ENCODE data around the gene APOL1. TPM values are rescaled to one million over a fixed set of nuclear protein-coding genes. Genes with fewer than 3 reads are reported as not detected.

Gene APOL1
- polyA plus RNA-seq, 1 experiment: 1.9 TPM

- Histone ChIP-seq H3K4me3 (ENCODE audit: low read depth, low read length) (no peak overlapping the region), H3K36me3 (ENCODE audit: control insufficient read depth, insufficient read depth, low read length) (peaks cover 83% of the 10 kb centered on the region), H3K27me3 (ENCODE audit: control insufficient read depth, insufficient read depth, low read length) (no peaks in the 10 kb centered on the region)
- TF ChIP-seq, protein P1, sequence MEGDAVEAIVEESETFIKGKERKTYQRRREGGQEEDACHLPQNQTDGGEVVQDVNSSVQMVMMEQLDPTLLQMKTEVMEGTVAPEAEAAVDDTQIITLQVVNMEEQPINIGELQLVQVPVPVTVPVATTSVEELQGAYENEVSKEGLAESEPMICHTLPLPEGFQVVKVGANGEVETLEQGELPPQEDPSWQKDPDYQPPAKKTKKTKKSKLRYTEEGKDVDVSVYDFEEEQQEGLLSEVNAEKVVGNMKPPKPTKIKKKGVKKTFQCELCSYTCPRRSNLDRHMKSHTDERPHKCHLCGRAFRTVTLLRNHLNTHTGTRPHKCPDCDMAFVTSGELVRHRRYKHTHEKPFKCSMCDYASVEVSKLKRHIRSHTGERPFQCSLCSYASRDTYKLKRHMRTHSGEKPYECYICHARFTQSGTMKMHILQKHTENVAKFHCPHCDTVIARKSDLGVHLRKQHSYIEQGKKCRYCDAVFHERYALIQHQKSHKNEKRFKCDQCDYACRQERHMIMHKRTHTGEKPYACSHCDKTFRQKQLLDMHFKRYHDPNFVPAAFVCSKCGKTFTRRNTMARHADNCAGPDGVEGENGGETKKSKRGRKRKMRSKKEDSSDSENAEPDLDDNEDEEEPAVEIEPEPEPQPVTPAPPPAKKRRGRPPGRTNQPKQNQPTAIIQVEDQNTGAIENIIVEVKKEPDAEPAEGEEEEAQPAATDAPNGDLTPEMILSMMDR (IDR thresholded peaks at IDR 0.05; ENCODE audit: insufficient read depth, low read depth, low read length): no peak
- ChIA-PET CTCF (interaction anchor here (0.5 to 4.0 kb wide), 33 partner anchors 8 to 887 kb away, joined by 3 to 44 read pairs (median 5); partner anchors contain the start of genes C1QTNF6, MYH9 and TXN2), POLR2A (no interaction called here)
- DNase-seq (ENCODE audit: low read depth): no peak
These were observed 47.7 kb downstream of the APOL1 start for GRCh38 chr22:36300396-36301212.

DNA sequence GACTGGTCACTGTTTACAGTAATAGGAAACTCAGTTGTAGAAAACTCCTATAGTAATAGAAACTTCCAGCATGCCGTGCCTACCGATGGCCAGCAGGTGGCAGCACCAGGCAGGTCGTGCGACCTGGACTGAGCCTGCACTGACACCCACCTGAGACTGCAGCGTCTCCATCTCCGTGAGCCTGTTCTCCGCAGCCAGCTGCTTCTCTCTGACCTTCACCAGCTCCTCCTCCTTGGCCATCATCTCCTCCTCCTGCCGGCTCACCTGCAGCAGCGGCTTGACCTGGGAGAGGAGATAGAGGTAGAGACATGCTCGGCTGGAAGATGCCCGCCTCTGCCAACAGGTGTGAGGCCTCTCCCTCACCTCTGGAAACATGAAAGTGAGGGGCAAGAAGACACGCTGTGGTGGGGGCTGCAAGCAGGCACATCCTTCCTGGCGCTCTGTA is 48.5 kb downstream of the APOL1 start:
- Histone ChIP-seq H3K4me3 (ENCODE audit: low read depth, low read length) (no peak overlapping the region), H3K27me3 (ENCODE audit: control insufficient read depth, insufficient read depth, low read length) (no peaks in the 10 kb centered on the region), H3K36me3 (ENCODE audit: control insufficient read depth, insufficient read depth, low read length) (peaks cover 87% of the 10 kb centered on the region)
- no peak for DNase-seq (ENCODE audit: low read depth)
- TF ChIP-seq, protein P1 (IDR thresholded peaks at IDR 0.05; ENCODE audit: insufficient read depth, low read depth, low read length): peak; percentile 90
- POLR2A ChIA-PET: no interaction called here
- CTCF ChIA-PET: interaction anchor here (0.6 to 4.0 kb wide), 28 partner anchors 8 to 188 kb away, joined by 3 to 44 read pairs (median 5); partner anchors contain the start of gene MYH9

GRCh38 chr22:36301851-36302250 is 48.9 kb downstream of the APOL1 start:
- Histone ChIP-seq H3K27me3 (ENCODE audit: control insufficient read depth, insufficient read depth, low read length) (no peaks in the 10 kb centered on the region), H3K4me3 (ENCODE audit: low read depth, low read length) (no peak overlapping the region), H3K36me3 (ENCODE audit: control insufficient read depth, insufficient read depth, low read length) (peaks cover 88% of the 10 kb centered on the region)
- ChIA-PET POLR2A (no interaction called here), CTCF (interaction anchor here (0.7 to 4.0 kb wide), 25 partner anchors 9 to 185 kb away, joined by 3 to 44 read pairs (median 5); partner anchors contain the start of gene MYH9)
- peak; percentile 24 for DNase-seq (ENCODE audit: low read depth)
- TF ChIP-seq, protein P1 (IDR thresholded peaks at IDR 0.05; ENCODE audit: insufficient read depth, low read depth, low read length): no peak

GRCh38 chr22:36302439-36303114 is 49.6 kb downstream of the APOL1 start:
- Histone ChIP-seq H3K4me3 (ENCODE audit: low read depth, low read length) (no peak overlapping the region), H3K36me3 (ENCODE audit: control insufficient read depth, insufficient read depth, low read length) (peaks cover 85% of the 10 kb centered on the region), H3K27me3 (ENCODE audit: control insufficient read depth, insufficient read depth, low read length) (no peaks in the 10 kb centered on the region)
- DNase-seq (ENCODE audit: low read depth): no peak
- ChIA-PET CTCF (interaction anchor here (0.7 to 4.0 kb wide), 19 partner anchors 10 to 184 kb away, joined by 3 to 44 read pairs (median 8); no protein-coding TSS in a partner anchor), POLR2A (no interaction called here)
- TF ChIP-seq, protein P1 (IDR thresholded peaks at IDR 0.05; ENCODE audit: insufficient read depth, low read depth, low read length): no peak

DNA sequence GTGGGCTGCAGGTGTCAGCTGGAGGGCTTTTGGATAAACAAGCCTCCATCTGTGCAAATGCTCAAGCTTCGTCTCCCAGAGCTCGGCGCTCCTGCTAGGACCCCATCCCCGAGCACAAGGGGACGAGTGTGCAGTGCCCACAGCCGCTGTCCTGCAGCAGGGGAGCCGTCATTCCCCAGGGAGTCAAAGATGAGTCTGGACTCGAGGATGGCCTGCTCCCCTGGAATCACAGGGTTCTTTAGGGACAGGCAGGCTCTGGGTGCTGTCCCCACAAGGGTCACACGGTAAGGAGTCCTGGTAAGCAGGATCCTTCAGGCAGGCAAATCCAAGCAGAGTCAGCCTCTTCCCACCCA is 50.2 kb downstream of the APOL1 start:
- no peaks in the 10 kb centered on the region for H3K27me3 ChIP-seq (ENCODE audit: control insufficient read depth, insufficient read depth, low read length)
- TF ChIP-seq, protein P1 (IDR thresholded peaks at IDR 0.05; ENCODE audit: insufficient read depth, low read depth, low read length): no peak
- H3K36me3 ChIP-seq (ENCODE audit: control insufficient read depth, insufficient read depth, low read length): peaks cover 83% of the 10 kb centered on the region
- H3K4me3 ChIP-seq (ENCODE audit: low read depth, low read length): no peak overlapping the region
- DNase-seq (ENCODE audit: low read depth): no peak
- ChIA-PET CTCF (interaction anchor here (1.7 to 4.0 kb wide), 6 partner anchors 9 to 170 kb away, joined by 3 to 44 read pairs (median 18); no protein-coding TSS in a partner anchor), POLR2A (no interaction called here)

Data from BJ (cell line).